Activated CD8-positive, alpha-beta memory T cell treated with anti-CD3 and anti-CD28 coated beads for 24 hours (primary cell): Measurements from ENCODE around the gene FFAR3.

Source experiments
- DNase-seq: peaks from one replicate; pipeline ENCODE4 v3.0.0-alpha.2; 2020

Gene FFAR3

DNA sequence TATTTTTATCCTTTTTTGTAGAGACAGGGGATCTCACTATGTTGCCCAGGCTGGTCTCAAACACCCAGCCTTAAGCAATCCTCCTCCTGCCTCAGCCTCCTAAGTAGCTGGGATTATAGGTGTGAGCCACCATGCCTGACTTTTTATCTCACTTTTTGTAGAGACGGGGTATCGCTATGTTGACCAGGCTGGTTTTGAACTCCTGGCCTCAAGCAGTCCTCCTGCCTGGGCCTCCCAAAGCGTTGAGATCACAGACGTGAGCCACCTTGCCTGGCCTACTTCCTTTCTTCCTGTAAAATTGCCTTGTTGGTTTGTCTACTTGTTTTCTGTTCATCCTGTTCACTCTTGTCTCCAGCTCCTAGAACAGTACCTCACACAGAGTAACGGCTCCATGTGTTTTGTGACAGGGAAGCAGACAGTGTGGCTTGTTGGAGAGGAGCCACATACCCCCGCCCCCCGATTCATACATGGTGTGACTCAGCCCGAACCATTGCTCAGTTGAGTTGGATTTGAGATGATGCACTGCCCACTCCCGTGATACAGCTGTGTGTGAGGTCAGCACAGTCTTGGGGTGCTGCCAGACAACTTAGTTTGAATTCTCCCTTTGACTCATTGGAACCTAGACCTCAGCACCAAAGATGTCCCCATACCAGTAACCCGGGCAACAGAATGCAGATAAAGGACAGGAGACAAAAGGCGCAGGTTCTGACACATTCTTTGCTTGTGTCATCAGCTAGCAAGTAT is 46.8 kb downstream of the FFAR3 start:
- DNase-seq, result no peak

DNA sequence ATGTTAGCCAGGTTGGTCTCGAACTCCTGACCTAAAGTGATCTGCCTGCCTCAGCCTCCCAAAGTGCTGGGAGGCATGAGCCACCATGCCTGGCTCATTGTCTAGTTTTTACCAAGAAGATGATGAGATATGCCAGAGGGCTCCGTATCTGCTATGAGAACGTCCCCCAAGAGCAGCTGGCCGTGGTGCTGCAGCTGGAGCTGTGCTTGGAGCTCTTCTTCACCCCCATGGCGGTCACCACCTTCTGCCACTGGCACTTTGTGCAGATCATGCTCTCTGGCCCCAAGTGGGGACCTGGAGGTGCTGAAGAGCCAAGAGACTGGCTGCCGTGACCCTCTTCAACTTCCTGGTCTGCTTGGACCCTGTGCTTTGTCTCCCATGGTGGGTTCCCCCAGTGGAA is 49.4 kb downstream of the FFAR3 start:
- DNase-seq, result no peak

DNA sequence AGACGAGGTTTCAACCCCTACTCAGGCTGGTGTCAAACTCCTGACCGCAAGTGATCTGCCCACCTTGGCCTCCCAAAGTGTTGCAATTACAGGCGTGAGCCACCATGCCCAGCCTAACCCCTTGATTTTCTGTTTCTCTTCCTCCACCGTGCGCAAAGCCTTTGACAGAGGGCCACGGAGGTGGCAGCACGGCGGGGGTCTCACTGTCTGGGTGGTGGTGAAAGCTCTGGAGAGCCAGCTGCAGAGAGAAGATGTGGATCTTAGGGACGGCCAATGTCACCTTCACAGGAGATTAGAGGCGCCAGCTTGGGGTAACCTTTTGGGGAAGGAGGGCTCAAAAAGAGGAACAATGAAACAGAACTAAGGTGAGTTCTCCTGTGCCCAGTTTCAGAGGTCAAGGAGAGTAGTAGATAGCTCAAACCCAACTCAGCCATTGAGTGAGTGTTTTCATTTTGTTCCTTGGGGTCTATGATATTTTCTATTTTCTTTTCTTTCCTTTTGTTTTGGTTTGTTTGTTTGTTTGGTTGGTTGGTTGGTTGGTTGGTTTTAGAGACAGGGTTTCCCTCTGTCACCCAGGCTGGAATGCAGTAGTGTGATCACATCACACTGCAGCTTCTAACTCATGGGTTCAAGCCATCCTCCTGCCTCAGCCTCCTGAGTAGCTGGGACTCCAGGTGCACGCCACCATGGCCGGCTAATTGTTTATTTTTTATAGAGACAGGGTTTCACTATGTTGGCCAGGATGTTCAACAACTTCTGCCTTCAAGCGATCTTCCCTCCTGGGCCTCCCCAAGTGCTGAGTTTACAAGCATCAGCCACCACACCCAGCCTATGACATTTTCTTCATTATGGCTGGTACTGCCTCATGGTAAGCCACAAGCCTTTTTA is 50.3 kb downstream of the FFAR3 start:
- no peak for DNase-seq

DNA sequence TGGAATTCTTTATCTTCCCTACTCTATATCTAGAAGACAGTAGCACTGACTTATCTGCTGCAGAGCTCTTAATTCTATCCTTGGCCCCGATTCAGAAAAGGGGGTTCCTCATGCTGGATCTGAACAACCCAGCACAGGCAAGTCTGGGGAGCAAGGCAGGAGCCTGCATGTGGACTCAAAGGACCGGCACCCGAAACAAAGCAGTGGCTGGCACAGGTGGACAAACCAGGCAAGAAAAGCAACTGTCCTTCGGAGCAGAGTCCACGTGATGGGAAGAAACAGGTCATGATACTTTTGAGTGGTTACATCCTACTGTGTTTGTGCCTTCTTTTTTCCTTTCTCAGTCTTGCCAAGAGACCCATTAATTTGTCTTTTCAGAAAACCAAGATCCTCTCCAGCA is 50.9 kb downstream of the FFAR3 start:
- DNase-seq, result no peak
